GM18507 (cell line): Measurements from ENCODE around the gene ZCWPW2.

ENCODE experiments used
- DNase-seq: peaks from one replicate; pipeline ENCODE4 v3.0.0; 2011; ENCODE audit warnings: low read depth; ENCODE audit not compliant: insufficient read length; ENCODE audit errors: extremely low spot score
- FAIRE-seq: peaks from 2 replicates; lab custom pipeline; 2011; peaks lifted over from hg19 to GRCh38; lab: Jason Lieb, UNC

ZCWPW2 gene

GRCh38 chr3:28556195-28556594 is 207.7 kb downstream of the ZCWPW2 start:
- DNase-seq: no peak
- FAIRE-seq: no peak

GRCh38 chr3:28564211-28564610 is 215.7 kb downstream of the ZCWPW2 start:
- FAIRE-seq: no peak
- no peak for DNase-seq

GRCh38 chr3:28569357-28569756 is 220.8 kb downstream of the ZCWPW2 start:
- DNase-seq: no peak
- FAIRE-seq: no peak

- DNase-seq (no peak), FAIRE-seq (no peak)
Observed at GRCh38 chr3:28574036-28574435, 225.5 kb downstream of the ZCWPW2 start.

GRCh38 chr3:28575100-28575745 is 226.7 kb downstream of the ZCWPW2 start:
- DNase-seq (no peak), FAIRE-seq (no peak)
